ENCODE data around the gene ENTPD8. TPM values are rescaled to one million over a fixed set of nuclear protein-coding genes. Genes with fewer than 3 reads are reported as not detected.
A peak's percentile ranks its signal among the peaks of the same experiment; 100 is the strongest.
"Not testable (repeated sequence)": the region's sequence is repeated elsewhere in the genome, so short reads cannot be mapped to it uniquely, and the experiment has no call there.

The ENTPD8 gene
- total RNA-seq, 2 experiments from 2014 or later: not detected

DNA sequence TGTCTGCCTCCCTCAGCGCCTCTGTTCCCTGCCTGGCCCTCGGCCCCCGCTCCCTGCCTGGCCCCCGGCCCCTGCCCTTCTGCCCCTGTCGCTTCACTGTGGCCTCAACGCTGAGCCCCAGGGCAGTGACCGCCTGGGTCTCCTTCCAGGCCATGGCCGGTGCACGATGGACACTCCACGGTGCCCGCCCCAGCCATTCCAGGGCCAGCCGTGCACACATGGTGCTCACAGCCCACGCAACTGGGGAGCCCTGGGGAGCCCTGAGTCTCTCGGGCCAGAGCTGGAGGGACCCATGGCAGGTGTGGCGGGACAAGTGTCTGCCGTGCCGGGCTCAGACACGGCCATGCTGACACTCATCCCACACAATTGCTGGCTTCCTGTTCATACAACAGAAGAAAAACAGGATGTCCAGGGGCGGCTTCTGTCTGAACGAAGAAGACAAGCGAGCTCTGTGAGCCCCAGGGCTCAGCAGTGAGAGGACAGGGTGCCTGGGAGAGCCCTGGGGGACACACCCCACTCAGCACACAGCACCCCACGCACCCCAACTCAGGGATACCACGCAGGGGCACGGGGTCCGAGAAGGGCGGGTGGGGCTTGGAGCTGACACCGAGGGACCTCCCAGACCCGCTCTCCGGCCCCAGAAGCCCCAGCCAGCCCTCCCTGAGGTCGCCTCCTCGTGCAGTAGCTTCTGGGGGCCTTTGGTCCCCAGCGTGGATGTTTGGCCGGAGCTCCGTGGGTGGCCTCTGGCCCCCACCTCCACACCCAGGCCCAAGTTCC is 53.9 kb downstream of the ENTPD8 start:
- Mint-ChIP-seq H3K4me1 (peaks cover 9% of the 10 kb centered on the region), H3K4me3 (no peak overlapping the region), H3K36me3 (no peaks in the 10 kb centered on the region), H3K27ac (peak overlapping the region; percentile 28), H3K9me3 (ENCODE audit: low read depth) (no peaks in the 10 kb centered on the region), H3K27me3 (no peaks in the 10 kb centered on the region)
- peak; percentile 60 for ATAC-seq
- CTCF ChIA-PET: interaction anchor here (0.8 kb wide), 1 partner anchor 36 kb away, joined by 3 read pairs; the partner anchor contains the start of genes EXD3 and NOXA1
- peak; percentile 51 for DNase-seq

GRCh38 chr9:137386507-137387113 is 54.5 kb downstream of the ENTPD8 start:
- H3K36me3 Mint-ChIP-seq; H3K27ac Mint-ChIP-seq; H3K4me1 Mint-ChIP-seq; DNase-seq; H3K4me3 Mint-ChIP-seq; ATAC-seq; H3K27me3 Mint-ChIP-seq; H3K9me3 Mint-ChIP-seq (ENCODE audit: low read depth); CTCF ChIA-PET: not testable (repeated sequence)

DNA sequence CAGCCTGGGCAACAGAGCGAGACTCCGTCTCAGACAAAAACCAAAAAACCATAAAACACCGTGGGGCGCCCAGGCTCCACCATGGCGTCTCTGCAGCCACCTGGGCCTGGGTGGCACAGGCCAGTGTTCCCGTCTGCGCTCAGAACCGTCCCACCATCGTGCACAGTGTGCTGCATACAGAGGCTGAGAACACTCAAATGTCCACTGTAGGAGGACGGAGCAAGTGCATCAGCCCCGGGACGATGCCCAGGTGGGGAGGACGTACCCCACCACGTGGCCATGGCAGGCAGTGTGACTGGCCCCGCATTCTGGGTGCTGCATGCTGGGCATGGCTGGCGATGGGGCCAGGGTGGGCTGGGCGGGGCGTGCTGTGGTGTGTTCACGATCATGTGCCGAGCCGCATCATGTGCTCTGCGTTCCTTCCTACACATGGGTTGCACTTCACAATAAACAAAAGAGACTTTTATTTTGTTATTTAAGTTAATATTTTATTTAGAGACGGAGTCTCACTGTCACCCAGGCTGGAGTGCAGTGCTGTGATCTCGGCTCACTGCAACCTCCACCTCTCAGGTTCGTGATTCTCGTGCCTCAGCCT is 56.0 kb downstream of the ENTPD8 start:
- ATAC-seq: no peak
- H3K27me3 Mint-ChIP-seq: no peaks in the 10 kb centered on the region

More for the DNA sequence above, 56.0 kb downstream of the ENTPD8 start:
- H3K4me1 Mint-ChIP-seq: peaks cover 9% of the 10 kb centered on the region
- H3K27ac Mint-ChIP-seq: no peak overlapping the region
- H3K9me3 Mint-ChIP-seq (ENCODE audit: low read depth): no peaks in the 10 kb centered on the region
- CTCF ChIA-PET: no interaction called here
- DNase-seq: no peak
- no peaks in the 10 kb centered on the region for H3K36me3 Mint-ChIP-seq
- H3K4me3 Mint-ChIP-seq: no peak overlapping the region

Small RNA genes lying within 50 kb of the gene (microRNA-seq; reads per million reads assigned to microRNA genes)
- gene MIR7114: 1.3 reads per million

Other genes starting within 250 kb of the ENTPD8 start
- 10 to 100 TPM; 11.1 to 13.3 TPM for gene TPRN, start 240.6 kb downstream of the ENTPD8 start, total RNA-seq
- gene TMEM203, start 235.7 kb downstream of the ENTPD8 start, total RNA-seq: 10 to 100 TPM; 32.2 to 36.9 TPM
- gene NDOR1, start 235.7 kb downstream of the ENTPD8 start, total RNA-seq: 10 to 100 TPM; 50.1 to 50.6 TPM
- gene RNF208, start 219.1 kb downstream of the ENTPD8 start, total RNA-seq: 1 to 10 TPM; 2.9 to 3.0 TPM
- gene CYSRT1, start 216.2 kb downstream of the ENTPD8 start, total RNA-seq: under 1 TPM; 0.53 to 0.89 TPM
- gene RNF224, start 213.9 kb downstream of the ENTPD8 start, total RNA-seq: not detected
- gene SLC34A3, start 210.5 kb downstream of the ENTPD8 start, total RNA-seq: not detected
- 100 to 1,000 TPM; 353 to 375 TPM for gene TUBB4B, start 200.1 kb downstream of the ENTPD8 start, total RNA-seq
- not detected for gene STPG3, start 190.1 kb downstream of the ENTPD8 start, total RNA-seq
- 10 to 100 TPM; 70.8 to 75.3 TPM for gene NELFB, start 186.0 kb downstream of the ENTPD8 start, total RNA-seq
- 10 to 100 TPM; 10.9 to 13.3 TPM for gene TOR4A, start 163.6 kb downstream of the ENTPD8 start, total RNA-seq
- 1 to 10 TPM; 1.6 to 4.5 TPM for gene NRARP, start 139.1 kb downstream of the ENTPD8 start, total RNA-seq
- gene EXD3, start 18.2 kb downstream of the ENTPD8 start, total RNA-seq: 10 to 100 TPM in 1 of 2 experiments, 1 to 10 TPM in 1; 9.2 to 19.8 TPM
- gene NOXA1, start 18.0 kb downstream of the ENTPD8 start, total RNA-seq: under 1 TPM; 0.30 to 0.53 TPM
- gene NSMF, start 18.0 kb upstream of the ENTPD8 start, total RNA-seq: 10 to 100 TPM; 35.8 to 42.1 TPM
- 1 to 10 TPM; 3.0 to 3.2 TPM for gene PNPLA7, start 109.0 kb upstream of the ENTPD8 start, total RNA-seq
- gene MRPL41, start 110.5 kb upstream of the ENTPD8 start, total RNA-seq: 10 to 100 TPM; 57.9 to 58.3 TPM
- 10 to 100 TPM; 39.9 to 45.1 TPM for gene DPH7, start 137.6 kb upstream of the ENTPD8 start, total RNA-seq
- gene ZMYND19, start 149.2 kb upstream of the ENTPD8 start, total RNA-seq: 10 to 100 TPM; 34.0 to 46.0 TPM
- gene ARRDC1, start 164.3 kb upstream of the ENTPD8 start, total RNA-seq: 10 to 100 TPM; 49.0 to 50.1 TPM
- 100 to 1,000 TPM in 1 of 2 experiments, 10 to 100 TPM in 1; 99.9 to 130 TPM for gene EHMT1, start 177.6 kb upstream of the ENTPD8 start, total RNA-seq

Data from activated CD8-positive, alpha-beta memory T cell treated with anti-CD3 and anti-CD28 coated beads, Interleukin-2, amount 10 ng/mL, durations not matched to agents 7 days and 5 days (primary cell).